SH-SY5Y (cell line): ENCODE data around the gene CD59.

Experiments used
- GATA2 ChIP-seq: IDR thresholded peaks from 2 replicates; pipeline ENCODE4 v1.6.1; 2011; ENCODE audit warnings: mild to moderate bottlenecking, low read depth, low read length
- GATA3 ChIP-seq: IDR thresholded peaks from 2 replicates; pipeline ENCODE4 v1.6.1; 2011; ENCODE audit warnings: low read depth, mild to moderate bottlenecking, low read length, moderate library complexity

CD59 gene

GRCh38 chr11:33670250-33671011 is 65.8 kb downstream of the CD59 start:
- TF ChIP-seq GATA3 (no peak), GATA2 (no peak)

- TF ChIP-seq GATA3 = no peak
- no peak for TF ChIP-seq GATA2
Observed at GRCh38 chr11:33669598-33670249, 66.5 kb downstream of the CD59 start.

- TF ChIP-seq GATA2 = no peak
- no peak for TF ChIP-seq GATA3
Observed at GRCh38 chr11:33668951-33669596, 67.1 kb downstream of the CD59 start.

GRCh38 chr11:33668468-33668825 is 67.8 kb downstream of the CD59 start:
- TF ChIP-seq GATA3 = no peak
- no peak for TF ChIP-seq GATA2

- no peak for TF ChIP-seq GATA3
- no peak for TF ChIP-seq GATA2
Observed at GRCh38 chr11:33667819-33668467, 68.3 kb downstream of the CD59 start.

GRCh38 chr11:33665350-33666106 is 70.7 kb downstream of the CD59 start:
- no peak for TF ChIP-seq GATA2
- no peak for TF ChIP-seq GATA3

- TF ChIP-seq GATA3 (no peak), GATA2 (no peak)
Observed at GRCh38 chr11:33664827-33665226, 71.4 kb downstream of the CD59 start.

- TF ChIP-seq GATA3 (no peak), GATA2 (no peak)
Observed at GRCh38 chr11:33664166-33664565, 72.1 kb downstream of the CD59 start.

- TF ChIP-seq GATA2 (no peak), GATA3 (no peak)
Observed at GRCh38 chr11:33663121-33663520, 73.1 kb downstream of the CD59 start.

GRCh38 chr11:33660962-33661361 is 75.3 kb downstream of the CD59 start:
- TF ChIP-seq GATA3 = no peak
- TF ChIP-seq GATA2 = no peak

- TF ChIP-seq GATA2 (no peak), GATA3 (no peak)
Observed at GRCh38 chr11:33659370-33660139, 76.7 kb downstream of the CD59 start.

- TF ChIP-seq GATA3 = no peak
- no peak for TF ChIP-seq GATA2
Observed at GRCh38 chr11:33658195-33658900, 77.9 kb downstream of the CD59 start.
